ENCODE data around the gene DCAF8. TPM values are rescaled to one million over a fixed set of nuclear protein-coding genes. Genes with fewer than 3 reads are reported as not detected.

The DCAF8 gene
- total RNA-seq, 1 experiment from 2014 or later = 98.1 TPM

- POLR2A ChIA-PET = no interaction called here
- no peak overlapping the region for H2AFZ ChIP-seq (ENCODE audit: low read depth, low read length, poor library complexity, severe bottlenecking)
- BruUV-seq (replicated peaks) = no TSS peak
- H3K4me3 ChIP-seq (replicated peaks in 1 of 2; ENCODE audit: low read depth in 1 of 2, low read length in 2 of 2) = no peak overlapping the region
- H3K9me3 ChIP-seq (ENCODE audit: control insufficient read depth in 1 of 2, insufficient read depth in 1 of 2, low read depth in 1 of 2, low read length in 2 of 2) = no peaks in the 10 kb centered on the region
- intact Hi-C loops (cut with micrococcal nuclease) = no loop called here
- H3K9ac ChIP-seq (ENCODE audit: low read length) = no peak overlapping the region
- no peak overlapping the region for H3K27ac ChIP-seq (ENCODE audit: low read depth, low read length)
- RAD21 ChIA-PET (ENCODE audit: low non-redundant PET in 1 of 2, low total read pairs in 2 of 2, uncharacterized antibody in 2 of 2, unreplicated experiment in 2 of 2) = no interaction called here
- no peak overlapping the region for H3K4me2 ChIP-seq (ENCODE audit: low read length)
- CTCF ChIA-PET = interaction anchor here (0.9 to 3.1 kb wide), 2 partner anchors 31 to 120 kb away, joined by 3 to 13 read pairs; no protein-coding TSS in a partner anchor
- TF ChIP-seq SRF (IDR thresholded peaks at IDR 0.05; ENCODE audit: low read depth) (no peak), CTCF (IDR thresholded peaks at IDR 0.05 in 2 of 3, conservative IDR thresholded peaks at IDR 0.05 in 1 of 3; ENCODE audit: borderline replicate concordance in 1 of 3, insufficient read depth in 1 of 3, low read depth in 2 of 3, low read length in 2 of 3) (no peak), YY1 (IDR thresholded peaks at IDR 0.05; ENCODE audit: extremely low read depth, insufficient replicate concordance, low read depth, low read length) (no peak), FOSL1 (IDR thresholded peaks at IDR 0.05; ENCODE audit: low read depth) (no peak)
- no peaks in the 10 kb centered on the region for H3K79me2 ChIP-seq (ENCODE audit: insufficient read depth, low read length)
- DNase-seq (ENCODE audit: low read depth, low spot score) (no peak), ATAC-seq (no peak)
- H4K20me1 ChIP-seq (ENCODE audit: insufficient read depth) = no peaks in the 10 kb centered on the region
- H3K4me1 ChIP-seq (ENCODE audit: control insufficient read depth in 1 of 2, insufficient read depth in 2 of 2, low read length in 2 of 2) = no peaks in the 10 kb centered on the region
- H3K27me3 ChIP-seq (ENCODE audit: insufficient read depth, low read length) = no peaks in the 10 kb centered on the region
- H3K9me2 ChIP-seq (ENCODE audit: insufficient read depth) = no peaks in the 10 kb centered on the region
- peaks cover 55 to 56% of the 10 kb centered on the region in 2 experiments for H3K36me3 ChIP-seq (ENCODE audit: control insufficient read depth in 1 of 2, insufficient read depth in 2 of 2, low read length in 2 of 2)
Measured at GRCh38 chr1:160221089-160221488, 41.3 kb downstream of the DCAF8 start.

GRCh38 chr1:160220301-160220700, 42.0 kb downstream of the DCAF8 start:
- H3K4me1 ChIP-seq (ENCODE audit: control insufficient read depth in 1 of 2, insufficient read depth in 2 of 2, low read length in 2 of 2) = no peaks in the 10 kb centered on the region
- H3K4me3 ChIP-seq (replicated peaks in 1 of 2; ENCODE audit: low read depth in 1 of 2, low read length in 2 of 2) = no peak overlapping the region
- POLR2A ChIA-PET = interaction anchor here (0.6 to 1.2 kb wide), 2 partner anchors 14 to 119 kb away, joined by 4 to 6 read pairs; no protein-coding TSS in a partner anchor
- intact Hi-C loops (cut with micrococcal nuclease) = no loop called here
- no peak overlapping the region for H3K9ac ChIP-seq (ENCODE audit: low read length)
- H2AFZ ChIP-seq (ENCODE audit: low read depth, low read length, poor library complexity, severe bottlenecking) = no peak overlapping the region
- H3K27ac ChIP-seq (ENCODE audit: low read depth, low read length) = no peak overlapping the region
- H3K9me2 ChIP-seq (ENCODE audit: insufficient read depth) = no peaks in the 10 kb centered on the region
- CTCF ChIA-PET = interaction anchor here (0.8 to 3.1 kb wide), 10 partner anchors 10 to 156 kb away, joined by 3 to 34 read pairs (median 6); partner anchors contain the start of gene IGSF8
- H3K27me3 ChIP-seq (ENCODE audit: insufficient read depth, low read length) = no peaks in the 10 kb centered on the region
- ATAC-seq = no peak
- DNase-seq (ENCODE audit: low read depth, low spot score) = no peak
- no TSS peak for BruUV-seq (replicated peaks)
- H3K79me2 ChIP-seq (ENCODE audit: insufficient read depth, low read length) = no peaks in the 10 kb centered on the region
- no peaks in the 10 kb centered on the region for H4K20me1 ChIP-seq (ENCODE audit: insufficient read depth)
- RAD21 ChIA-PET (ENCODE audit: low non-redundant PET in 1 of 2, low total read pairs in 2 of 2, uncharacterized antibody in 2 of 2, unreplicated experiment in 2 of 2) = interaction anchor here (1.2 kb wide), 2 partner anchors 27 to 119 kb away, joined by 5 to 7 read pairs; no protein-coding TSS in a partner anchor
- H3K9me3 ChIP-seq (ENCODE audit: control insufficient read depth in 1 of 2, insufficient read depth in 1 of 2, low read depth in 1 of 2, low read length in 2 of 2) = no peaks in the 10 kb centered on the region
- H3K4me2 ChIP-seq (ENCODE audit: low read length) = no peak overlapping the region
- TF ChIP-seq POLR2A (IDR thresholded peaks at IDR 0.05; ENCODE audit: borderline replicate concordance, extremely low read depth, insufficient read depth, insufficient read length) (no peak), RAD21 (IDR thresholded peaks at IDR 0.05; ENCODE audit: low read depth) (no peak), SIN3A (IDR thresholded peaks at IDR 0.05; ENCODE audit: low read depth) (no peak), YY1 (IDR thresholded peaks at IDR 0.05; ENCODE audit: extremely low read depth, insufficient replicate concordance, low read depth, low read length) (no peak), JUND (IDR thresholded peaks at IDR 0.05) (no peak)
- H3K36me3 ChIP-seq (ENCODE audit: control insufficient read depth in 1 of 2, insufficient read depth in 2 of 2, low read length in 2 of 2) = peaks cover 55 to 64% of the 10 kb centered on the region in 2 experiments
